HFFc6 (cell line): ENCODE measurements around the gene PRLR. TPM values are rescaled to one million over a fixed set of nuclear protein-coding genes. Genes with fewer than 3 reads are reported as not detected.

Experiments used
- DNase-seq: peaks from one replicate; pipeline ENCODE4 v3.0.0-alpha.2; 2018
- H3K27ac Mint-ChIP-seq: 2 replicates; pipeline ENCODE4 v1.8.0; 2020; ENCODE audit warnings: mild to moderate bottlenecking, mixed read lengths
- H3K27me3 Mint-ChIP-seq: 2 replicates; pipeline ENCODE4 v1.8.0; 2021; ENCODE audit warnings: mild to moderate bottlenecking, moderate library complexity, mixed read lengths; ENCODE audit not compliant: insufficient read depth
- H3K36me3 Mint-ChIP-seq: 2 replicates; pipeline ENCODE4 v1.8.0; 2021; ENCODE audit warnings: low read depth, mixed read lengths
- H3K4me1 Mint-ChIP-seq: 2 replicates; pipeline ENCODE4 v1.8.0; 2020; ENCODE audit warnings: low read depth, mixed read lengths
- H3K4me3 Mint-ChIP-seq: 2 replicates; pipeline ENCODE4 v1.8.0; 2020; ENCODE audit warnings: mild to moderate bottlenecking, moderate library complexity, mixed read lengths
- H3K9me3 Mint-ChIP-seq: 2 replicates; pipeline ENCODE4 v1.8.0; 2020; ENCODE audit warnings: mild to moderate bottlenecking, mixed read lengths
- CTCF ChIP-seq: fragments of 200-600 bp; sonication (generic); IDR thresholded peaks from 2 replicates; pipeline ENCODE4 v1.5.0; 2021; ENCODE audit warnings: antibody characterized with exemption, mild to moderate bottlenecking
- total RNA-seq, 6 experiments: library from RNA; stranded (reverse); fragmentation: NEBNext Ultra II Directional; extraction: Animal tissue kit (Norgen Biotek cat#: 25700); gene quantifications; 2 replicates in 1 of 6; 3 replicates in 5 of 6; pipeline ENCODE4 v1.2.3, GENCODE V29; 2021

The PRLR gene
- total RNA-seq, 6 experiments from 2014 or later = 0.91 to 1.5 (median 1.3) TPM

DNA sequence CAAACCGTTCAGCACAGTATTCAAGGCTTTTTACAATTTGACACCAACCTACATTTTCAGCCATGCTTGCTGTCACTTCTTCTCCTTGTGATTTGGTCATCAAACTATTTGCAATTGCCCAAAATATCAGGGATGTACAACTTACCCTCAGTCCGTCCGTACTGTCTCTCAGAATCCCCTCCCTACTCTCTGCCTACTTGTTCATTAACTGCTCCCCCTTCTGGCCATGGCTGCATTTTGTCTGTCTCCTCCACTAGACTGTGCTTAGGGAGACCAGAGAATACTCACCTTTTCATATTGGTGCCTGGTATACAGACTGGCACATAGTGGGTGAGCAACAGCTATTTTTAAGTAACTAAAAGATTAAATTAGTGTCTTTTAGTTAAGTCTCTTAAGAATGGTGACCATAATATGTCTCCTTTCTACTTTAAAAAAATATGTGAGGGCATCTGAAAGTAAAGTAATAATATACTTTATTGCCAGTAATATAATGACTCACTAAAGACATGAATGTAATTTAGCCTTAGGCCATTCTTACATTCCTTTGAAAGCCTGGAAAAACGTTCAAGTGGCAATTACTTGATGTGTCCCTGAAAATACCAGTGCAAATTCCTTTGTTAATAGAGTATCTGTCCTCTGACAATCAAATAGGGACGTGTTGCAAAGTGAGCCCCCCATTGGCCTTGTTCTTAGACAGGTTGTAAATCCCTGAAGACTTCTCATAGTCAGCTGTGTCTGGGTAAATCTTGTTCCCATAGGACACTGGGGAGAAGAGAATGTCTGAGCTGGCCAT is 27.8 kb downstream of the PRLR start:
- Mint-ChIP-seq H3K36me3 (no peaks in the 10 kb centered on the region), H3K27me3 (peaks cover 6% of the 10 kb centered on the region; the same call in 1 of the 2 replicates), H3K4me1 (peaks cover 34% of the 10 kb centered on the region), H3K9me3 (no peaks in the 10 kb centered on the region), H3K27ac (peak overlapping the region; percentile 3; the same call in 1 of the 2 replicates), H3K4me3 (no peak overlapping the region)
- peak; percentile 80 for TF ChIP-seq CTCF
- peak; percentile 63 for DNase-seq

DNA sequence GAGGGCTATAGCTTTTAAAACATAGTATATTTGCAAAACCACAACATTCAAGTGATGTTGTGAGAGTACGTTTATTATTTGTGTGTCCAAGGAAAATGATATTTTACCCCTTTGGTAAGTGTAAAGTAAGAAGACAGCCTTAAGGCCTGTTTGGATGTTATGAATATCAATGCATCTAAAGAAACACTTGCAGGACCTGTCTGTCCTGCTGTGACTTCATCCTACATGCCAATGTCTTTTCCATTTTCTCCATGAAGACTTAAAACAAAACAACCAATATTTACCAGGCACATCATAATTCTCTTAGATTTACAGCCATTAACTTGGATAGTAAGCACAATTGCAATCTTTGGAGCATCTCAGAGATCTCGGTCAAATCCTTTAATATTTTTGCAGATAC is 29.0 kb downstream of the PRLR start:
- Mint-ChIP-seq H3K4me3 (no peak overlapping the region), H3K9me3 (no peaks in the 10 kb centered on the region), H3K36me3 (no peaks in the 10 kb centered on the region), H3K27me3 (peaks cover 6% of the 10 kb centered on the region; the same call in 1 of the 2 replicates), H3K27ac (no peak overlapping the region), H3K4me1 (peaks cover 36% of the 10 kb centered on the region)
- TF ChIP-seq CTCF = no peak
- no peak for DNase-seq

DNA sequence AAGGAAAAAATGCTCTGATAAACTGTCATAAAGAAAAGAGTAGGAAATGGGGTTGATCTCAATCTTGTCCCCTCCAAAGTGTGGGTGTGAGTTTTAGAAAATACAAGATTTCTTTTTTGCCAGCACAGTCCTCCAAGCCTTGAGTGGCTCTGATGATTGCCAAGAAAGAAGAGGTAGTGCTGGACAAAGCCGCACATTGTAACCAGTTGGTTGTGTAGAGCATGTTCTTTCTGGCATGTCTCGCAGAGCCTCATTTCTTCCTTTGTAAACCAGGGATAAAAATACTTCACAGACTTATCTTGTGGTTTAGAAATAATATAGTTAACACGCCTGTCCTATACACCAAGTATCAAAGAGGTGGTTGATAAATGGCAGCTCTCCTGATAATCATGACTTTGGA is 30.4 kb downstream of the PRLR start:
- no peak for DNase-seq
- no peaks in the 10 kb centered on the region for H3K36me3 Mint-ChIP-seq
- H3K4me1 Mint-ChIP-seq = peaks cover 36% of the 10 kb centered on the region
- TF ChIP-seq CTCF = no peak
- H3K4me3 Mint-ChIP-seq = no peak overlapping the region
- no peak overlapping the region for H3K27ac Mint-ChIP-seq
- H3K9me3 Mint-ChIP-seq = no peaks in the 10 kb centered on the region
- H3K27me3 Mint-ChIP-seq = peaks cover 11% of the 10 kb centered on the region

- H3K27me3 Mint-ChIP-seq = peaks cover 14% of the 10 kb centered on the region
- no peak for TF ChIP-seq CTCF
- DNase-seq = peak; percentile 41
- H3K4me3 Mint-ChIP-seq = peak overlapping the region; percentile 46; the same call in 1 of the 2 replicates
- no peaks in the 10 kb centered on the region for H3K36me3 Mint-ChIP-seq
- H3K4me1 Mint-ChIP-seq = peaks cover 36% of the 10 kb centered on the region
- H3K27ac Mint-ChIP-seq = peak overlapping the region; percentile 56; the same call in 1 of the 2 replicates
- no peaks in the 10 kb centered on the region for H3K9me3 Mint-ChIP-seq
These were observed 31.6 kb downstream of the PRLR start for GRCh38 chr5:35198686-35199085.

DNA sequence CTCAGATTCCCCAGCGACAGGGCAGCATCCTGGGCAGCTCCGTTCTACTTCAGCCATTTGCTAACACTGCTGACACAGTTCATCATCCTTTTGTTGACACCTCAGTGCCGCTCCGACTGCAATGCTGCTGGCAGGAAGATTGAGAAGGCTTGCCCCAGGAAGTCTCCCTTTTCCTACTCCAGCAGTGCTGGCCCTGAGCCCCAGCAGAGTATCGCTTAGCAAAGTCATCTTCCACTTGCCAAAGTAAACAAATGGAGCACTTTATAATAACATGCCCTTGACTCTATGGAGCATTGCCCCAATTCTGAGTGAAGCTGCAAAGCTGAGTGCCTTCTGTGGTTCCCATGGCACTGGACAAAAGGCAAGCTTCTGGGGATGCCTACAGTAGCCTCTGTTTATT is 32.2 kb downstream of the PRLR start:
- no peaks in the 10 kb centered on the region for H3K9me3 Mint-ChIP-seq
- TF ChIP-seq CTCF = no peak
- H3K27ac Mint-ChIP-seq = peak overlapping the region; percentile 56; the same call in 1 of the 2 replicates
- DNase-seq = peak; percentile 59
- peaks cover 17% of the 10 kb centered on the region for H3K27me3 Mint-ChIP-seq
- peaks cover 33% of the 10 kb centered on the region for H3K4me1 Mint-ChIP-seq
- peak overlapping the region; percentile 46 for H3K4me3 Mint-ChIP-seq
- H3K36me3 Mint-ChIP-seq = no peaks in the 10 kb centered on the region
